ENCODE results near the gene GRIK3.

DNA sequence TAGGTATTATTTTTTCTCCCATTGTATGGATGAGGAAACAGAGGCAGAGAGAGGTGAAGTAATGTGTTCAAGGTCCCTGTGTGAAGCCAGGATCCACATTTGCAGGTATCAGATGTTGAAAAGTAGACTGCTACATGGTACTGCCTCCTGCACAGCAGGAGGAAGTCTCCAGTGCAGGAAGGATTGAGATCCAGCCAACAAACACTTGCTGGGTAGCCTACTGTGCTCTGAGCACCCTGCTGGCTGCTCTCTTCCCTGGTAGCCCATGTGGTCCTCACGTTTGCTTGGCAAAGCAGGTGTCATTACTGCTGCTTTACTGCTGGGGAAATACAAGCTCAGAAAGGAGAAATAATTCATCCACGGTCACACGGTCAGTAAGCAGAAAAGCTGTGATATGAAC is 21.3 kb upstream of the GRIK3 start:
- TF ChIP-seq, protein P1, sequence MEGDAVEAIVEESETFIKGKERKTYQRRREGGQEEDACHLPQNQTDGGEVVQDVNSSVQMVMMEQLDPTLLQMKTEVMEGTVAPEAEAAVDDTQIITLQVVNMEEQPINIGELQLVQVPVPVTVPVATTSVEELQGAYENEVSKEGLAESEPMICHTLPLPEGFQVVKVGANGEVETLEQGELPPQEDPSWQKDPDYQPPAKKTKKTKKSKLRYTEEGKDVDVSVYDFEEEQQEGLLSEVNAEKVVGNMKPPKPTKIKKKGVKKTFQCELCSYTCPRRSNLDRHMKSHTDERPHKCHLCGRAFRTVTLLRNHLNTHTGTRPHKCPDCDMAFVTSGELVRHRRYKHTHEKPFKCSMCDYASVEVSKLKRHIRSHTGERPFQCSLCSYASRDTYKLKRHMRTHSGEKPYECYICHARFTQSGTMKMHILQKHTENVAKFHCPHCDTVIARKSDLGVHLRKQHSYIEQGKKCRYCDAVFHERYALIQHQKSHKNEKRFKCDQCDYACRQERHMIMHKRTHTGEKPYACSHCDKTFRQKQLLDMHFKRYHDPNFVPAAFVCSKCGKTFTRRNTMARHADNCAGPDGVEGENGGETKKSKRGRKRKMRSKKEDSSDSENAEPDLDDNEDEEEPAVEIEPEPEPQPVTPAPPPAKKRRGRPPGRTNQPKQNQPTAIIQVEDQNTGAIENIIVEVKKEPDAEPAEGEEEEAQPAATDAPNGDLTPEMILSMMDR (conservative IDR thresholded peaks at IDR 0.05), result no peak
- no peak for TF ChIP-seq ZFX (IDR thresholded peaks at IDR 0.05)
